Sigmoid colon (tissue), 4 donors: Measurements from ENCODE around the gene GEMIN5.

Experiments used
- CTCF ChIP-seq, 4 experiments: fragments of 450-650 bp in 3 of 4; fragments of 200-600 bp in 1 of 4; IDR thresholded peaks; one replicate each; pipeline ENCODE4 v1.5.1; 2016 to 2019; ENCODE audit warnings: antibody characterized with exemption in 4 of 4, mild to moderate bottlenecking in 3 of 4, moderate library complexity in 2 of 4
- EP300 ChIP-seq, 4 donors: sonication (generic); formaldehyde crosslinking; IDR thresholded peaks; one replicate each; pipeline ENCODE4 v1.6.1; 2017; ENCODE audit warnings: antibody characterized with exemption in 4 of 4
- POLR2AphosphoS5 ChIP-seq, 4 donors: sonication (generic); formaldehyde crosslinking; IDR thresholded peaks; one replicate each; pipeline ENCODE4 v1.6.1; 2017; ENCODE audit warnings: antibody characterized with exemption in 4 of 4

DNA sequence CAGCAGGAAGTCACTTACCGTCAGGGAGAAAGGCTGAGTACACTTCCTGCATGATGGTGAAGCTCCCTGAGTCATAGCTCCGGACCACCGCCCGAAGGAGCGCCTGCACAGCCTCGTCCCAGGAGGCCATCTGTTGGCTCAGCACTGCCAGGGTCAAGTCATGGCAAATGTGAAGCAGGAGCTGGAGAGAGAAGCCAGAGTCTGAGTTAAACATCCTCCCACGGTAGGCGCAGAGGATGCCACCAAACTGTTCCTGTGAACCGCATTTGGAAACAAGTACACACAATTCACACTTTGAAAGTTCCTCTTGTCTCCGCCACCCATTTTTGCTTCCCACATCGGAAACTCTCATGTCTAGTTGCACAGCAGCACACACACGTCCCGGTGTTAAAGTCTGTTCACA lies 45.6 kb downstream of the GEMIN5 start:
- no peak for TF ChIP-seq CTCF (IDR thresholded peaks at IDR 0.05)
- no peak for TF ChIP-seq POLR2AphosphoS5 (IDR thresholded peaks at IDR 0.05)
- TF ChIP-seq EP300 (IDR thresholded peaks at IDR 0.05): no peak
